Upper lobe of right lung (tissue), 1 donor: ENCODE data around the gene FHIT. TPM values are rescaled to one million over a fixed set of nuclear protein-coding genes. Genes with fewer than 3 reads are reported as not detected.

Source experiments
- ATAC-seq: fragments of 200-7000 bp; cut with Tn5 transposase; one replicate; pipeline ENCODE4 v1.9.1; 2020; ENCODE audit warnings: mild to moderate bottlenecking, moderate library complexity
- DNase-seq: peaks from one replicate; pipeline ENCODE4 v3.0.0-alpha.2; 2020
- H3K27ac ChIP-seq: fragments of 200-600 bp; one replicate; pipeline ENCODE4 v1.8.0; 2022
- H3K27me3 ChIP-seq: fragments of 200-600 bp; one replicate; pipeline ENCODE4 v1.8.0; 2022; ENCODE audit warnings: mild to moderate bottlenecking
- H3K36me3 ChIP-seq: fragments of 200-600 bp; one replicate; pipeline ENCODE4 v1.8.0; 2022
- H3K4me1 ChIP-seq: fragments of 200-600 bp; one replicate; pipeline ENCODE4 v1.8.0; 2022
- H3K4me3 ChIP-seq: fragments of 200-600 bp; one replicate; pipeline ENCODE4 v1.8.0; 2022; ENCODE audit warnings: mild to moderate bottlenecking
- H3K9me3 ChIP-seq: fragments of 200-600 bp; one replicate; pipeline ENCODE4 v1.8.0; 2022
- CTCF ChIP-seq: fragments of 200-600 bp; IDR thresholded peaks from one replicate; pipeline ENCODE4 v1.8.0; 2022; ENCODE audit warnings: antibody characterized with exemption
- intact Hi-C: fragments of 100-400 bp; cut with DNase I; formaldehyde crosslinking; loops from one replicate; pipeline ENCODE4 v1.11.0; 2022
- total RNA-seq: library from RNA; stranded (reverse); fragmentation: NEBNext Ultra II Directional; extraction: Animal tissue kit (Norgen Biotek cat#: 25700); gene quantifications from one replicate; pipeline ENCODE4 v1.2.1, GENCODE V29; 2021
- donor health status: DM: no; HTN: yes; CAD: no; lungs with severe emphysema.

The FHIT gene
- total RNA-seq, 1 donor from 2014 or later: 9.6 TPM

- peak; percentile 40 for ATAC-seq
Measured at GRCh38 chr3:61008153-61008997, 242.9 kb downstream of the FHIT start.

GRCh38 chr3:61005591-61005990 lies 245.7 kb downstream of the FHIT start:
- Histone ChIP-seq H3K4me3 (no peak overlapping the region), H3K9me3 (no peaks in the 10 kb centered on the region), H3K4me1 (no peaks in the 10 kb centered on the region), H3K36me3 (no peaks in the 10 kb centered on the region), H3K27ac (no peak overlapping the region), H3K27me3 (no peaks in the 10 kb centered on the region)
- intact Hi-C loops: no loop called here
- ATAC-seq (peak; percentile 65), DNase-seq (no peak)
- TF ChIP-seq CTCF: no peak

More at GRCh38 chr3:61008153-61008997, 242.9 kb downstream of the FHIT start:
- Histone ChIP-seq H3K4me1 (no peaks in the 10 kb centered on the region), H3K36me3 (no peaks in the 10 kb centered on the region), H3K27ac (no peak overlapping the region), H3K27me3 (no peaks in the 10 kb centered on the region), H3K4me3 (no peak overlapping the region), H3K9me3 (no peaks in the 10 kb centered on the region)
- no peak for DNase-seq
- no peak for TF ChIP-seq CTCF
- intact Hi-C loops: no loop called here

- no peak for DNase-seq
- Histone ChIP-seq H3K36me3 (no peaks in the 10 kb centered on the region), H3K27me3 (no peaks in the 10 kb centered on the region), H3K9me3 (no peaks in the 10 kb centered on the region), H3K4me1 (no peaks in the 10 kb centered on the region), H3K4me3 (no peak overlapping the region), H3K27ac (no peak overlapping the region)
- no peak for TF ChIP-seq CTCF
- intact Hi-C loops: no loop called here
- ATAC-seq: no peak
Measured at GRCh38 chr3:60998858-60999257, 252.4 kb downstream of the FHIT start.

- DNase-seq (no peak), ATAC-seq (peak; percentile 74)
- Histone ChIP-seq H3K27ac (no peak overlapping the region), H3K4me1 (no peaks in the 10 kb centered on the region), H3K9me3 (no peaks in the 10 kb centered on the region), H3K4me3 (no peak overlapping the region), H3K36me3 (no peaks in the 10 kb centered on the region), H3K27me3 (no peaks in the 10 kb centered on the region)
- intact Hi-C loops: no loop called here
- TF ChIP-seq CTCF: no peak
Measured at GRCh38 chr3:60992395-60992794, 258.9 kb downstream of the FHIT start.

- ATAC-seq (no peak), DNase-seq (no peak)
- H3K4me1 ChIP-seq: no peaks in the 10 kb centered on the region
- no peaks in the 10 kb centered on the region for H3K36me3 ChIP-seq
- no peaks in the 10 kb centered on the region for H3K27me3 ChIP-seq
- H3K9me3 ChIP-seq: no peaks in the 10 kb centered on the region
- no peak for TF ChIP-seq CTCF
- intact Hi-C loops: no loop called here
- no peak overlapping the region for H3K27ac ChIP-seq
- H3K4me3 ChIP-seq: no peak overlapping the region
Measured at GRCh38 chr3:60990442-60990730, 260.9 kb downstream of the FHIT start.
